ENCODE results near the gene ANKS1A.

DNA sequence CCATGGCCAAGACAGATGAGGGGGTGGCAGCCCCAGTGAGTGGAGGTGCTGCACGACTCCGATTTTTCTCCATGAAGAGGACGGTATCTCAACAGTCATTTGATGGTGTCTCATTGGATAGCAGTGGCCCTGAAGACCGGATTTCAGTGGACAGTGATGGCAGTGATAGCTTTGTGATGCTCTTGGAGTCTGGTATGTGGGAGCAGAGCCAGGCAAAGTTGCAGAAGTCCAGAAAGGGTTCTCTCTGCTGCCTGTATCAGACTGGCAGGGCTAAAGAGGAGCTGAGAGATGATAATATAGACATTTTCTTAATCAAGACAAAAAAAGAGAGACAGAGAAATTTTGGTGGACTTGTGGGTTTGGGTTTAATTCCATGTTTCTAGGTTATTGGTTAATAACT, 25.0 kb upstream of the ANKS1A start:
- TF ChIP-seq CTCF (conservative IDR thresholded peaks at IDR 0.05; ENCODE audit: low read depth, low read length) (no peak), EZH2 (IDR thresholded peaks at IDR 0.05; ENCODE audit: borderline replicate concordance, low read depth, low read length, poor library complexity, severe bottlenecking) (no peak)
